Keratinocyte (primary cell): ENCODE measurements around the gene TP53RK. TPM values are rescaled to one million over a fixed set of nuclear protein-coding genes. Genes with fewer than 3 reads are reported as not detected.

Experiments used
- DNase-seq: peaks from one replicate; pipeline ENCODE4 v3.0.0-alpha.2; 2011; ENCODE audit warnings: low read depth, missing footprints, low spot score
- FAIRE-seq: peaks from 2 replicates; lab custom pipeline; 2011; peaks lifted over from hg19 to GRCh38; lab: Jason Lieb, UNC
- H2AFZ ChIP-seq: 2 replicates; pipeline ENCODE4 v1.6.0; 2012; ENCODE audit warnings: low read length, control low read depth, inconsistent platforms; ENCODE audit not compliant: control insufficient read depth
- H3K27ac ChIP-seq: 2 replicates; pipeline ENCODE4 v1.5.1; 2011; ENCODE audit warnings: low read length; ENCODE audit not compliant: control insufficient read depth, insufficient read depth
- H3K27me3 ChIP-seq: 3 replicates; pipeline ENCODE4 v1.6.0; 2011; ENCODE audit warnings: low read length; ENCODE audit not compliant: control insufficient read depth, insufficient read depth; ENCODE audit errors: extremely low read depth
- H3K36me3 ChIP-seq, 2 experiments: 2 replicates in 1 of 2; 3 replicates in 1 of 2; pipeline ENCODE4 v1.5.1; 2011; ENCODE audit warnings: low read length in 2 of 2, mild to moderate bottlenecking in 1 of 2; ENCODE audit not compliant: control insufficient read depth in 2 of 2, insufficient read depth in 2 of 2; ENCODE audit errors: extremely low read depth in 1 of 2
- H3K4me1 ChIP-seq: 3 replicates; pipeline ENCODE4 v1.5.1; 2011; ENCODE audit warnings: low read length; ENCODE audit not compliant: control insufficient read depth, insufficient read depth; ENCODE audit errors: extremely low read depth
- H3K4me2 ChIP-seq: 3 replicates; pipeline ENCODE4 v1.6.0; 2011; ENCODE audit warnings: low read depth, low read length; ENCODE audit not compliant: control insufficient read depth, insufficient read depth; ENCODE audit errors: extremely low read depth
- H3K4me3 ChIP-seq, 3 experiments: fragments of 200-600 bp in 1 of 3; sonication (generic) in 1 of 3; 2 replicates in 2 of 3; 3 replicates in 1 of 3; pipeline ENCODE4 v1.5.1; 2011 to 2016; ENCODE audit warnings: low read length in 3 of 3, mild to moderate bottlenecking in 3 of 3, control low read depth in 2 of 3, inconsistent platforms in 1 of 3, low read depth in 1 of 3, mixed read lengths in 1 of 3, mixed run types in 1 of 3, moderate library complexity in 1 of 3; ENCODE audit not compliant: control insufficient read depth in 2 of 3, insufficient read depth in 2 of 3; ENCODE audit errors: extremely low read depth in 1 of 3
- H3K79me2 ChIP-seq: 2 replicates; pipeline ENCODE4 v1.6.0; 2012; ENCODE audit warnings: low read length; ENCODE audit not compliant: control insufficient read depth, insufficient read depth
- H3K9ac ChIP-seq: 3 replicates; pipeline ENCODE4 v1.6.0; 2011; ENCODE audit warnings: low read length; ENCODE audit not compliant: control insufficient read depth, insufficient read depth; ENCODE audit errors: extremely low read depth
- H3K9me1 ChIP-seq: 3 replicates; pipeline ENCODE4 v1.6.0; 2011; ENCODE audit warnings: low read length; ENCODE audit not compliant: control insufficient read depth, insufficient read depth; ENCODE audit errors: extremely low read depth
- H3K9me3 ChIP-seq: 2 replicates; pipeline ENCODE4 v1.5.1; 2012; ENCODE audit warnings: low read depth, low read length; ENCODE audit not compliant: control insufficient read depth
- H4K20me1 ChIP-seq: 3 replicates; pipeline ENCODE4 v1.6.0; 2011; ENCODE audit warnings: low read length; ENCODE audit not compliant: control insufficient read depth, insufficient read depth; ENCODE audit errors: extremely low read depth
- CTCF ChIP-seq, 3 experiments: IDR thresholded peaks in 1 of 3; conservative IDR thresholded peaks in 1 of 3; optimal IDR thresholded peaks in 1 of 3; 2 replicates in 2 of 3; 3 replicates in 1 of 3; pipeline versions ENCODE3 to v1.5.1; 2011; ENCODE audit warnings: low read length in 3 of 3, mild to moderate bottlenecking in 3 of 3, moderate library complexity in 2 of 3, control low read depth in 1 of 3, inconsistent platforms in 1 of 3; ENCODE audit not compliant: insufficient read depth in 2 of 3; ENCODE audit errors: extremely low read depth in 1 of 3
- EZH2 ChIP-seq: IDR thresholded peaks from one replicate; pipeline ENCODE4 v1.6.1; 2012; ENCODE audit warnings: inconsistent platforms, mild to moderate bottlenecking, low read length, moderate library complexity
- dilution Hi-C: fragments of 300-500 bp; cut with MboI; formaldehyde crosslinking; loops from one replicate; pipeline ENCODE4 v1.7.0; 2020; ENCODE audit warnings: low sequenced_read_pairs; ENCODE audit not compliant: extremely low pct_ligation_motif_present
- polyA plus RNA-seq, 5 experiments: library from polyadenylated mRNA; depleted of rRNA in 3 of 5; stranded (reverse) in 3 of 5; stranded (forward) in 1 of 5; unstranded in 1 of 5; fragments of >200 nt; gene quantifications; 1 replicate in 1 of 5; 2 replicates in 3 of 5; 3 replicates in 1 of 5; pipeline versions ENCODE4 v1.2.1 to v1.2.3, GENCODE V29; 2011 to 2012; ENCODE audit warnings: missing spikeins in 2 of 5, low read depth in 1 of 5, low replicate concordance in 1 of 5

The TP53RK gene
- polyA plus RNA-seq, 1 donor (not counting 4 experiments of a cell fraction or from before 2014, with no cell fraction given), result 15.9 TPM

- Histone ChIP-seq H3K4me2 (no peak overlapping the region), H3K9me3 (no peaks in the 10 kb centered on the region), H3K36me3 (peaks cover 2 to 5% of the 10 kb centered on the region in 2 experiments), H3K4me3 (no peak overlapping the region), H3K79me2 (no peaks in the 10 kb centered on the region), H3K27me3 (no peaks in the 10 kb centered on the region), H3K4me1 (peaks cover 3% of the 10 kb centered on the region), H4K20me1 (no peaks in the 10 kb centered on the region), H3K9ac (no peak overlapping the region), H3K27ac (no peak overlapping the region), H2AFZ (no peak overlapping the region), H3K9me1 (no peaks in the 10 kb centered on the region)
- no peak for DNase-seq
- no peak for FAIRE-seq
- dilution Hi-C loops, result no loop called here
- TF ChIP-seq EZH2 (no peak), CTCF (optimal IDR thresholded peaks at IDR 0.05 in 1 of 3, IDR thresholded peaks at IDR 0.05 in 1 of 3, conservative IDR thresholded peaks at IDR 0.05 in 1 of 3; ENCODE audit: extremely low read depth in 1 of 3, insufficient read depth in 2 of 3, low read length in 3 of 3) (no peak)
These were observed 18.4 kb downstream of the TP53RK start for GRCh38 chr20:46670585-46671584.

GRCh38 chr20:46670228-46670584 lies 19.0 kb downstream of the TP53RK start:
- TF ChIP-seq EZH2, result no peak
- TF ChIP-seq CTCF (optimal IDR thresholded peaks at IDR 0.05 in 1 of 3, IDR thresholded peaks at IDR 0.05 in 1 of 3, conservative IDR thresholded peaks at IDR 0.05 in 1 of 3; ENCODE audit: extremely low read depth in 1 of 3, insufficient read depth in 2 of 3, low read length in 3 of 3), result no peak
- DNase-seq, result no peak
- no peaks in the 10 kb centered on the region for H3K9me1 ChIP-seq
- dilution Hi-C loops, result no loop called here
- no peak overlapping the region for H3K4me3 ChIP-seq
- H3K79me2 ChIP-seq, result no peaks in the 10 kb centered on the region
- no peak for FAIRE-seq
- peaks cover 3% of the 10 kb centered on the region for H3K4me1 ChIP-seq
- peaks cover 2 to 5% of the 10 kb centered on the region in 2 experiments for H3K36me3 ChIP-seq
- H3K9ac ChIP-seq, result no peak overlapping the region
- H3K27ac ChIP-seq, result no peak overlapping the region
- no peak overlapping the region for H3K4me2 ChIP-seq
- no peaks in the 10 kb centered on the region for H4K20me1 ChIP-seq
- H2AFZ ChIP-seq, result no peak overlapping the region
- H3K9me3 ChIP-seq, result no peaks in the 10 kb centered on the region
- no peaks in the 10 kb centered on the region for H3K27me3 ChIP-seq
